ENCODE data around the gene TIMM17A. TPM values are rescaled to one million over a fixed set of nuclear protein-coding genes. Genes with fewer than 3 reads are reported as not detected.

TIMM17A gene
- total RNA-seq, 1 donor from 2014 or later = 46.5 TPM

GRCh38 chr1:202007805-202008489 is 52.6 kb downstream of the TIMM17A start:
- H3K27ac Mint-ChIP-seq = peak overlapping the region; percentile 100
- H3K4me3 Mint-ChIP-seq = peak overlapping the region; percentile 54

GRCh38 chr1:202009326-202010179 is 54.2 kb downstream of the TIMM17A start:
- Mint-ChIP-seq H3K27me3 (ENCODE audit: low read depth) (no peaks in the 10 kb centered on the region), H3K9me3 (no peaks in the 10 kb centered on the region), H3K27ac (peak overlapping the region; percentile 100), H3K4me1 (peaks cover 82% of the 10 kb centered on the region), H3K4me3 (peak overlapping the region; percentile 92), H3K36me3 (peaks cover 17% of the 10 kb centered on the region)
- peak; percentile 48 to 83 for DNase-seq (ENCODE audit: low spot score in 2 of 2, unreplicated experiment in 2 of 2)
- peak; percentile 93 for TF ChIP-seq CTCF (IDR thresholded peaks at IDR 0.05; ENCODE audit: unreplicated experiment)

More at GRCh38 chr1:202007805-202008489, 52.6 kb downstream of the TIMM17A start:
- no peak for TF ChIP-seq CTCF (IDR thresholded peaks at IDR 0.05; ENCODE audit: unreplicated experiment)
- Mint-ChIP-seq H3K36me3 (peaks cover 26% of the 10 kb centered on the region), H3K4me1 (peaks cover 74% of the 10 kb centered on the region), H3K9me3 (no peaks in the 10 kb centered on the region), H3K27me3 (ENCODE audit: low read depth) (no peaks in the 10 kb centered on the region)
- DNase-seq (ENCODE audit: low spot score in 2 of 2, unreplicated experiment in 2 of 2) = peak; percentile 85 to 94

- no peaks in the 10 kb centered on the region for H3K9me3 Mint-ChIP-seq
- peak; percentile 38 to 76 for DNase-seq (ENCODE audit: low spot score in 2 of 2, unreplicated experiment in 2 of 2)
- peaks cover 12% of the 10 kb centered on the region for H3K36me3 Mint-ChIP-seq
- H3K27me3 Mint-ChIP-seq (ENCODE audit: low read depth) = no peaks in the 10 kb centered on the region
- H3K4me3 Mint-ChIP-seq = peak within 1 kb of the TSS; percentile 92
- H3K27ac Mint-ChIP-seq = peak within 1 kb of the TSS; percentile 100
- peaks cover 78% of the 10 kb centered on the region for H3K4me1 Mint-ChIP-seq
- no peak for TF ChIP-seq CTCF (IDR thresholded peaks at IDR 0.05; ENCODE audit: unreplicated experiment)
Observed at GRCh38 chr1:202010180-202011015, 55.1 kb downstream of the TIMM17A start, which contains the start of gene ELF3. TSS of gene ELF3 (plus strand) at chr1:202010587. CDS start at chr1:202011137, 550 bp downstream.

- Mint-ChIP-seq H3K27me3 (ENCODE audit: low read depth) (no peaks in the 10 kb centered on the region), H3K4me1 (peaks cover 82% of the 10 kb centered on the region), H3K4me3 (peak overlapping the region; percentile 92), H3K9me3 (no peaks in the 10 kb centered on the region), H3K27ac (peak overlapping the region; percentile 79), H3K36me3 (peaks cover 12% of the 10 kb centered on the region)
- DNase-seq (ENCODE audit: low spot score in 2 of 2, unreplicated experiment in 2 of 2) = no peak
- TF ChIP-seq CTCF (IDR thresholded peaks at IDR 0.05; ENCODE audit: unreplicated experiment) = no peak
Observed at GRCh38 chr1:202011994-202012393, 56.7 kb downstream of the TIMM17A start.

Data from mesothelial cell of epicardium (in vitro differentiated cells).